Tongue (tissue), 2 donors: ENCODE results near the gene WNK1. TPM values are rescaled to one million over a fixed set of nuclear protein-coding genes. Genes with fewer than 3 reads are reported as not detected.
"Not testable (repeated sequence)": the region's sequence is repeated elsewhere in the genome, so short reads cannot be mapped to it uniquely, and the experiment has no call there.

Source experiments
- DNase-seq: peaks from one replicate; pipeline ENCODE4 v3.0.0-alpha.2; 2015
- total RNA-seq: library from RNA; depleted of rRNA; stranded (reverse); fragments of >200 nt; gene quantifications from one replicate; pipeline ENCODE4 v1.2.3, GENCODE V29; 2014

Gene WNK1
- total RNA-seq, 1 donor from 2014 or later: 140 TPM

GRCh38 chr12:749751-750270, 2.6 kb upstream of the WNK1 start:
- no peak for DNase-seq

GRCh38 chr12:750366-751191, 1.8 kb upstream of the WNK1 start:
- no peak for DNase-seq

GRCh38 chr12:751192-751998, 984 bp upstream of the WNK1 start:
- DNase-seq: peak; percentile 98

GRCh38 chr12:752695-753610, 574 bp downstream of the WNK1 start:
- DNase-seq: peak; percentile 67

GRCh38 chr12:753611-754472, 1.5 kb downstream of the WNK1 start:
- DNase-seq: peak; percentile 38

GRCh38 chr12:754473-754820, 2.1 kb downstream of the WNK1 start:
- peak; percentile 42 for DNase-seq

- DNase-seq: peak; percentile 40
Observed at GRCh38 chr12:754851-755562, 2.6 kb downstream of the WNK1 start.

GRCh38 chr12:759628-760027, 7.2 kb downstream of the WNK1 start:
- DNase-seq: no peak

- DNase-seq: no peak
Observed at GRCh38 chr12:761256-761655, 8.9 kb downstream of the WNK1 start.

- no peak for DNase-seq
Observed at GRCh38 chr12:765840-766239, 13.5 kb downstream of the WNK1 start.

GRCh38 chr12:768434-768833, 16.1 kb downstream of the WNK1 start:
- DNase-seq: no peak

- DNase-seq: no peak
Observed at GRCh38 chr12:770479-770878, 18.1 kb downstream of the WNK1 start.

GRCh38 chr12:772056-772697, 19.8 kb downstream of the WNK1 start:
- DNase-seq: no peak

- DNase-seq: peak; percentile 38
Observed at GRCh38 chr12:774051-774614, 21.8 kb downstream of the WNK1 start.

GRCh38 chr12:775973-776771, 23.8 kb downstream of the WNK1 start:
- DNase-seq: not testable (repeated sequence)

GRCh38 chr12:776772-777373, 24.5 kb downstream of the WNK1 start:
- not testable (repeated sequence) for DNase-seq

- no peak for DNase-seq
Observed at GRCh38 chr12:777550-778047, 25.2 kb downstream of the WNK1 start.

GRCh38 chr12:778615-779014, 26.2 kb downstream of the WNK1 start:
- no peak for DNase-seq
